K562 (cell line): ENCODE data around the gene EPHX1. TPM values are rescaled to one million over a fixed set of nuclear protein-coding genes. Genes with fewer than 3 reads are reported as not detected.

ENCODE experiments used
- CREBBP ChIP-seq: IDR thresholded peaks from one replicate; pipeline ENCODE4 v1.6.1; 2012; ENCODE audit warnings: low read depth, mild to moderate bottlenecking, control low read depth, inconsistent platforms, low read length
- HDAC2 ChIP-seq: fragments of 450-650 bp; IDR thresholded peaks from 2 replicates; pipeline ENCODE4 v1.6.1; 2016; ENCODE audit warnings: mild to moderate bottlenecking
- MAFF ChIP-seq: IDR thresholded peaks from 2 replicates; pipeline ENCODE4 v1.6.1; 2012; ENCODE audit warnings: low read length, improper control_type of control experiment
- MEIS2 ChIP-seq: fragments of 450-650 bp; IDR thresholded peaks from 2 replicates; pipeline ENCODE4 v1.6.1; 2014; ENCODE audit warnings: mild to moderate bottlenecking; ENCODE audit not compliant: partially characterized antibody
- MITF ChIP-seq: IDR thresholded peaks from 2 replicates; pipeline ENCODE4 v1.6.1; 2014; ENCODE audit warnings: antibody characterized with exemption
- NR2C2 ChIP-seq, 2 experiments: fragments of 200-800 bp in 1 of 2; sonication (Bioruptor generic) in 1 of 2; sonication (generic) in 1 of 2; formaldehyde crosslinking in 1 of 2; IDR thresholded peaks; 2 replicates each; pipeline versions ENCODE4 v1.6.1 to v1.8.0; 2016 to 2022; ENCODE audit warnings: mild to moderate bottlenecking in 1 of 2, missing compliant biosample characterization in 1 of 2, missing genetic modification characterization in 1 of 2, missing genetic modification reagents in 1 of 2
- PBX2 ChIP-seq, 2 experiments: IDR thresholded peaks in 1 of 2; conservative IDR thresholded peaks in 1 of 2; 2 replicates each; pipeline ENCODE4 v1.6.1; 2016; ENCODE audit warnings: low read depth in 2 of 2, mild to moderate bottlenecking in 1 of 2, missing compliant biosample characterization in 1 of 2, missing genetic modification characterization in 1 of 2, moderate library complexity in 1 of 2
- PTTG1 ChIP-seq: fragments of 450-650 bp; IDR thresholded peaks from 2 replicates; pipeline ENCODE4 v1.6.1; 2016; ENCODE audit warnings: low read depth, mild to moderate bottlenecking, missing genetic modification characterization, missing compliant biosample characterization
- RFX7 ChIP-seq: fragments of 250-450 bp; sonication (Bioruptor Pico); IDR thresholded peaks from 2 replicates; pipeline ENCODE4 v1.5.1; 2021; ENCODE audit warnings: mild to moderate bottlenecking
- SETDB1 ChIP-seq: IDR thresholded peaks from one replicate; pipeline ENCODE4 v1.6.1; 2012; ENCODE audit warnings: low read length, control low read depth, inconsistent platforms
- SRSF7 ChIP-seq: fragments of 200-400 bp; formaldehyde crosslinking; optimal IDR thresholded peaks from 2 replicates; pipeline ENCODE3; 2017; ENCODE audit warnings: mild to moderate bottlenecking, low read depth, low read length
- TAL1 ChIP-seq: fragments of 450-650 bp; IDR thresholded peaks from 2 replicates; pipeline ENCODE4 v1.6.1; 2016; ENCODE audit warnings: mild to moderate bottlenecking
- TRIM28 ChIP-seq: fragments of 450-650 bp; IDR thresholded peaks from 2 replicates; pipeline ENCODE4 v1.6.1; 2017
- ZNF561 ChIP-seq: fragments of 450-650 bp; formaldehyde crosslinking; conservative IDR thresholded peaks from 2 replicates; pipeline ENCODE4 v1.4.0; 2020; ENCODE audit warnings: mild to moderate bottlenecking, moderate library complexity
- polyA plus RNA-seq, 8 experiments: library from polyadenylated mRNA; depleted of rRNA in 4 of 8; stranded (reverse) in 5 of 8; unstranded in 3 of 8; fragments of >200 nt; fragmentation: Nextera tagmentation in 2 of 8; fragmentation: Illumina TruSeq in 1 of 8; extraction: Ambion mirVana in 2 of 8; extraction: Trizol in 1 of 8; gene quantifications; 2 replicates each; pipeline versions ENCODE4 v1.2.1 to v1.2.3, GENCODE V29; 2011 to 2014; ENCODE audit warnings: inconsistent platforms in 1 of 8, missing spikeins in 1 of 8
- total RNA-seq, 7 experiments: library from RNA; depleted of rRNA in 6 of 7; stranded (reverse); fragments of >200 nt in 6 of 7; fragmentation: Illumina TruSeq in 2 of 7; extraction: Trizol in 2 of 7; gene quantifications; 2 replicates each; pipeline versions ENCODE4 v1.2.1 to v1.2.3, GENCODE V29; 2011 to 2021; ENCODE audit warnings: low replicate concordance in 1 of 7

EPHX1 gene
- total and polyA plus RNA-seq, 9 of the 15 experiments (the other 6 are each of a cell fraction or from before 2014, with no cell fraction given), result 0.21 to 27.0 (median 6.7) TPM

GRCh38 chr1:225769687-225770086, 40.2 kb upstream of the EPHX1 start (continued):
- no peak for TF ChIP-seq PTTG1
- no peak for TF ChIP-seq SRSF7
- TF ChIP-seq TAL1, result peak; percentile 8; the same call in 1 of the 2 replicates
- TF ChIP-seq MITF, result no peak
- TF ChIP-seq NR2C2 (CRISPR knock-in tag; IDR thresholded peaks at IDR 0.05), result no peak
- TF ChIP-seq NR2C2 (tag; IDR thresholded peaks at IDR 0.05), result no peak
- no peak for TF ChIP-seq MAFF
- TF ChIP-seq TRIM28, result no peak
- TF ChIP-seq MEIS2, result peak; percentile 94
- peak; percentile 42; the same call in 1 of the 2 replicates for TF ChIP-seq PBX2 (CRISPR knock-in tag; IDR thresholded peaks at IDR 0.05; ENCODE audit: low read depth)
- TF ChIP-seq PBX2 (tag; conservative IDR thresholded peaks at IDR 0.05; ENCODE audit: low read depth), result peak; percentile 95
- TF ChIP-seq CREBBP, result no peak
- TF ChIP-seq RFX7 (CRISPR knock-in tag), result no peak
- no peak for TF ChIP-seq HDAC2
- TF ChIP-seq ZNF561 (CRISPR knock-in tag), result no peak
- no peak for TF ChIP-seq SETDB1
